Measurements from ENCODE around the gene NPLOC4. TPM values are rescaled to one million over a fixed set of nuclear protein-coding genes. Genes with fewer than 3 reads are reported as not detected.

NPLOC4 gene
- total and polyA plus RNA-seq, 2 of the 13 experiments (the other 11 are each of a cell fraction or from before 2014, with no cell fraction given) = 57.0 to 97.0 TPM

DNA sequence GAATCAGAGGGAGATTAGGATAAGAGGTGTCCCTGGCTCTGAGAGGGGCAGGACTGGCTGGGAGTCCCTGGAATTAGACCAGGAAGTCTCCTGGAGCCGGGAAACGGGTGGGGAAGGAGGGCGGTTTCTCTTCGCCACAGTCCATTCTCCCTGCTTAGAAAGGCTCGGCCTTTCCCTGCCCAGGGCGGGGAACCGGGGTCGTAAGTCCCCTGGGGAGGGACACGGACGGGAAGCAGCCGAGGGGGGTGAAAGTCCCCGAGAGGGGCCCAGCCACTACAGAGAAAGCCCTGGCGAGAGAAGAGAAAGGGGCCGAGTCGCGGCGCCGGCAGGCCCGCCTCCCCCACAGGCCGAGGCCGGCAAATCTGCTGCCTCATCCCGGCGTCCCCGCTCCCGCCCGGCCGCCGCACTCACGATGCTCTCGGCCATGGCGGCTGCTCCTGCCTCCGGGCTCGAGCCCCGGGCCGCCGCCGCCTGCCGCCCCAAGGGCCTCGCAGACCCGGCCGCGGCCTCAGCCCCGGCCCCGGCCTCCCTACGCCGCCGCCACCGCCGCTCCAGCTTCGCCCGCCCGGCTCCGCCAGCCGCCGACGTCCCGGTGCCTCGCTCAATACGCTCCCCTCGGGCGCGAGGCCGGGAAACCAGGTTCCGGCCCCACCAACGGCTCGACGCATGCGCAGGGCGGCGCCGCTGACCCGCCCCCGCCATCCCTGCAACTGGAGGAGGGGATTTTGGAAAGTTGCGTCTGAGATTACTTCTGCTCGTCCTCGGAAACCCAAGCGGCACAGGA lies at the start of gene NPLOC4, which contains the start of gene TSPAN10 (continued):
- 0 out of 2 replicates have a peak, but pooled peaks have one; percentile 3 for TF ChIP-seq NFE2L2 (IDR thresholded peaks at IDR 0.05; ENCODE audit: low read length)
- peak; percentile 70; the same call in 1 of the 2 replicates for TF ChIP-seq ZNF776 (CRISPR knock-in tag; IDR thresholded peaks at IDR 0.05)
- TF ChIP-seq AGO1 (IDR thresholded peaks at IDR 0.05; ENCODE audit: low read depth, low read length, poor library complexity, severe bottlenecking) = peak; percentile 61
- no peak; the same call in 1 of the 2 replicates for TF ChIP-seq ZNF713 (CRISPR knock-in tag; IDR thresholded peaks at IDR 0.05)
- TF ChIP-seq, protein P1, sequence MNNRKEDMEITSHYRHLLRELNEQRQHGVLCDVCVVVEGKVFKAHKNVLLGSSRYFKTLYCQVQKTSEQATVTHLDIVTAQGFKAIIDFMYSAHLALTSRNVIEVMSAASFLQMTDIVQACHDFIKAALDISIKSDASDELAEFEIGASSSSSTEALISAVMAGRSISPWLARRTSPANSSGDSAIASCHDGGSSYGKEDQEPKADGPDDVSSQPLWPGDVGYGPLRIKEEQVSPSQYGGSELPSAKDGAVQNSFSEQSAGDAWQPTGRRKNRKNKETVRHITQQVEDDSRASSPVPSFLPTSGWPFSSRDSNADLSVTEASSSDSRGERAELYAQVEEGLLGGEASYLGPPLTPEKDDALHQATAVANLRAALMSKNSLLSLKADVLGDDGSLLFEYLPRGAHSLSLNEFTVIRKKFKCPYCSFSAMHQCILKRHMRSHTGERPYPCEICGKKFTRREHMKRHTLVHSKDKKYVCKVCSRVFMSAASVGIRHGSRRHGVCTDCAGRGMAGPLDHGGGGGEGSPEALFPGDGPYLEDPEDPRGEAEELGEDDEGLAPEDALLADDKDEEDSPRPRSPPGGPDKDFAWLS (CRISPR knock-in tag; IDR thresholded peaks at IDR 0.05; ENCODE audit: borderline replicate concordance) = no peak
- TF ChIP-seq, protein P2, sequence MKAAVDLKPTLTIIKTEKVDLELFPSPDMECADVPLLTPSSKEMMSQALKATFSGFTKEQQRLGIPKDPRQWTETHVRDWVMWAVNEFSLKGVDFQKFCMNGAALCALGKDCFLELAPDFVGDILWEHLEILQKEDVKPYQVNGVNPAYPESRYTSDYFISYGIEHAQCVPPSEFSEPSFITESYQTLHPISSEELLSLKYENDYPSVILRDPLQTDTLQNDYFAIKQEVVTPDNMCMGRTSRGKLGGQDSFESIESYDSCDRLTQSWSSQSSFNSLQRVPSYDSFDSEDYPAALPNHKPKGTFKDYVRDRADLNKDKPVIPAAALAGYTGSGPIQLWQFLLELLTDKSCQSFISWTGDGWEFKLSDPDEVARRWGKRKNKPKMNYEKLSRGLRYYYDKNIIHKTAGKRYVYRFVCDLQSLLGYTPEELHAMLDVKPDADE (CRISPR knock-in tag; IDR thresholded peaks at IDR 0.05) = no peak
- TF ChIP-seq HHEX (CRISPR knock-in tag; IDR thresholded peaks at IDR 0.05) = no peak
- no peak for TF ChIP-seq ZNF354B (CRISPR knock-in tag; IDR thresholded peaks at IDR 0.05)
- TF ChIP-seq ZNF234 (CRISPR knock-in tag; conservative IDR thresholded peaks at IDR 0.05) = no peak; the same call in 1 of the 2 replicates
- no peak for TF ChIP-seq ZFP62 (CRISPR knock-in tag; IDR thresholded peaks at IDR 0.05)
- peak; percentile 97 for TF ChIP-seq TGIF2 (CRISPR knock-in tag; IDR thresholded peaks at IDR 0.05)
- TF ChIP-seq POGZ (CRISPR knock-in tag; IDR thresholded peaks at IDR 0.05) = peak; percentile 87
- peak; percentile 55; the same call in 1 of the 2 replicates for TF ChIP-seq ZNF616 (CRISPR knock-in tag; IDR thresholded peaks at IDR 0.05; ENCODE audit: low read depth)
- TF ChIP-seq, protein P3, sequence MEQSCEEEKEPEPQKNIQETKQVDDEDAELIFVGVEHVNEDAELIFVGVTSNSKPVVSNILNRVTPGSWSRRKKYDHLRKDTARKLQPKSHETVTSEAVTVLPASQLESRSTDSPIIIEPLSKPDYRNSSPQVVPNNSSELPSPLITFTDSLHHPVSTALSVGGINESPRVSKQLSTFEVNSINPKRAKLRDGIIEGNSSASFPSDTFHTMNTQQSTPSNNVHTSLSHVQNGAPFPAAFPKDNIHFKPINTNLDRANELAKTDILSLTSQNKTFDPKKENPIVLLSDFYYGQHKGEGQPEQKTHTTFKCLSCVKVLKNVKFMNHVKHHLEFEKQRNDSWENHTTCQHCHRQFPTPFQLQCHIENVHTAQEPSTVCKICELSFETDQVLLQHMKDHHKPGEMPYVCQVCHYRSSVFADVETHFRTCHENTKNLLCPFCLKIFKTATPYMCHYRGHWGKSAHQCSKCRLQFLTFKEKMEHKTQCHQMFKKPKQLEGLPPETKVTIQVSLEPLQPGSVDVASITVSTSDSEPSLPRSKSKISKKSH (CRISPR knock-in tag; IDR thresholded peaks at IDR 0.05; ENCODE audit: borderline replicate concordance) = no peak; the same call in 1 of the 2 replicates
- peak; percentile 96 for TF ChIP-seq MED8 (CRISPR knock-in tag; IDR thresholded peaks at IDR 0.05; ENCODE audit: insufficient replicate concordance)
- TF ChIP-seq ZBTB7A (CRISPR knock-in tag; IDR thresholded peaks at IDR 0.05) = 0 out of 2 replicates have a peak, but pooled peaks have one; percentile 68
- TF ChIP-seq NPAS2 (CRISPR knock-in tag; IDR thresholded peaks at IDR 0.05; ENCODE audit: borderline replicate concordance) = no peak
- no peak for TF ChIP-seq SETDB1 (CRISPR knock-in tag; IDR thresholded peaks at IDR 0.05; ENCODE audit: borderline replicate concordance)
- peak; percentile 79 for TF ChIP-seq CCAR2 (optimal IDR thresholded peaks at IDR 0.05; ENCODE audit: low read depth, low read length)
- TF ChIP-seq FOXA1 (IDR thresholded peaks at IDR 0.05) = no peak
- peak; percentile 79 for TF ChIP-seq FOXA1 (CRISPR knock-in tag; IDR thresholded peaks at IDR 0.05)
- TF ChIP-seq, protein P4, sequence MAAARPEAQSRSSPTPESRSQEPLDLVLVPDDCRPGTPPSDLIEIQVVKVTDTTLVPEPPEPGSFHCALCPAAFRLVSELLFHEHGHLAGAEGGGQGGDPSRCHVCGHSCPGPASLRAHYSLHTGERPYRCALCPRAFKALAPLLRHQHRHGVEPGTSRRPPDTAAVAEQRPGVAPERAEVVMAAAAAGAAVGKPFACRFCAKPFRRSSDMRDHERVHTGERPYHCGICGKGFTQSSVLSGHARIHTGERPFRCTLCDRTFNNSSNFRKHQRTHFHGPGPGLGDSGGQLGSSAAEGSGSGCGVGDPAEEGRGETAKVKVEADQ (CRISPR knock-in tag; IDR thresholded peaks at IDR 0.05; ENCODE audit: borderline replicate concordance) = peak; percentile 88
- TF ChIP-seq ZNF468 (CRISPR knock-in tag; IDR thresholded peaks at IDR 0.05) = no peak
- peak; percentile 87; the same call in 1 of the 2 replicates for TF ChIP-seq ZNF451 (CRISPR knock-in tag; IDR thresholded peaks at IDR 0.05)
- peak; percentile 34 for TF ChIP-seq HNF4G (IDR thresholded peaks at IDR 0.05; ENCODE audit: borderline replicate concordance, low read depth, low read length)
- TF ChIP-seq HNF4G (CRISPR knock-in tag; IDR thresholded peaks at IDR 0.05; ENCODE audit: borderline replicate concordance, low read depth) = no peak

Data from HepG2 (cell line).